ENCODE measurements around the gene TBCK.

DNA sequence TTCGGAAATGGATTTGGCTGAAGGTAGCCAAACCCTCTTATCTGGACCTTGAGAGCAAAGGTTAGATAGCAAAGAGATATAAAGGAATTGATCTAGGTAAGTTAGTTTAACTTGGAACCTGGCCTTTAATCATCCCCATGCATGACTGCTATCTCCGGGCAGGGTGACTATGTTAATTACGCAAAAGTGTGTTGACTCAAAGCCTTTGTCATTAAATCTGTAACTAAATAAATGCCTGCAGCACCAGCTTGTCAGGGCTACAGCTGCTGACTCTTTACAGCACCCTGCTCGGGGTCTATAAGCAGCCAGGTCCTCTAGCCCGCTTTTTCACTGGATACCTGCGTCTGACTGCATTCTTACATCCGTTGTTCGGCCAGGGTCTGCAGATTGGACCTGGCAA lies 201.7 kb downstream of the TBCK start:
- TF ChIP-seq CTCF (conservative IDR thresholded peaks at IDR 0.05; ENCODE audit: low read depth, low read length) (no peak), EZH2 (IDR thresholded peaks at IDR 0.05; ENCODE audit: low read length, unreplicated experiment) (no peak)

Data from PC-3 (cell line).